ENCODE data around the gene NCAPD2.
"Not testable (repeated sequence)": the region's sequence is repeated elsewhere in the genome, so short reads cannot be mapped to it uniquely, and the experiment has no call there.

NCAPD2 gene

DNA sequence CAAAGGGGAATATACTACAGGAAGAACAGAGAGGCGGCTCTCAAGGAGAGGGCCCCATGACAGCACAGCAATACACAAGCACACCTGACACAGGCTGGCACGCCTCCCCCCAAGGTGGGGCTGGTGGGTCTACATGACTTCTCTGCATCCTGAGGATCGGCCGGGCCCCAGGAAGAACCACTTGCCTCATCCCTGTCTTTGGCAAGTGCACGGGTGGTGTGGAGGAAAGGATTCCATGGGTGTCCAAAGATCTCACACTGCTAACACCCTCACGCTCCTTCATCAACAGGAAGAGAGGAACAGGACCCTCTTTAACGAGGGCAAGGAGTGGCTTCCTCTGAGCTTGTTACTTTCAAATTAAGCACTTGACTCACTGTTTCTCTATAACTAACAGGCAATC lies 30.7 kb upstream of the NCAPD2 start:
- DNase-seq (ENCODE audit: low read depth): no peak

DNA sequence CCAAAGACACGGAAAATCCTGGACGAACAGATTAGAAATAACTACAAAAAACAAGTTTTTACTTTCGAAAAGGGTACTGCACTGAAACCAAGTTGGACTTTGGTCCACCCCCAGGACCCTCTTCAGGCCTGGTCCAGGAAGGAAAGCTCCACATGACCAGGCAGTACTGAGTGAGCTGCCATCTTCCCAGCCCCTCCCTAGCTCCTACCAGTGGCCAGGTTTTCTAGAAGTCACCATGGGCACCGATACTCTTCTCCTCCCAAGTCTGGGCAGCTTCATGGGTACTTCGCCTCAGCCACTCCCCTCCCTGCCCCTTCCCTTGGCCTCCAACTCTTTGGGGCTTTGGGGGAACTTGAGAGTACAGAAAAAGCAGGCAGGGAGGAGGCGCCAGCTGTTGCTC lies 30.0 kb upstream of the NCAPD2 start:
- no peak for DNase-seq (ENCODE audit: low read depth)

DNA sequence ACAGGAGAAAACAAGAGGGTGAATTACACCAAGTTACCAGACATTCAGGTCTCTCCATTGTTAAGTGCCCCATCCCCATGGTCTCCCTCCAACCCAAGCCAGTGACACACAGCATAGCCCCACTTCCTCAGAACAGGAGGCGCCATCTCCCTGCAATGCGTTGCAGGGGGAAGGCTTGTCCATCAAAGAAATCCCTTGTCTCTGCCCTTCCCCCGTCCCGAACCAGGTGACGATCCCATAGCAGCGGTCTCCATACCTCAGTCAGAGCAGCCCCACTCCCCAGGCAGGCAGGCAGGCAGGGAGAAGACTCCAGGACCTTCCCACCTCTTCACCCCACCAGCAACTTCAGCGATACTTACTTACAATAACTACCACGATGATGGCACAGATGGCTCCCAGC lies 29.4 kb upstream of the NCAPD2 start:
- DNase-seq (ENCODE audit: low read depth): no peak

DNA sequence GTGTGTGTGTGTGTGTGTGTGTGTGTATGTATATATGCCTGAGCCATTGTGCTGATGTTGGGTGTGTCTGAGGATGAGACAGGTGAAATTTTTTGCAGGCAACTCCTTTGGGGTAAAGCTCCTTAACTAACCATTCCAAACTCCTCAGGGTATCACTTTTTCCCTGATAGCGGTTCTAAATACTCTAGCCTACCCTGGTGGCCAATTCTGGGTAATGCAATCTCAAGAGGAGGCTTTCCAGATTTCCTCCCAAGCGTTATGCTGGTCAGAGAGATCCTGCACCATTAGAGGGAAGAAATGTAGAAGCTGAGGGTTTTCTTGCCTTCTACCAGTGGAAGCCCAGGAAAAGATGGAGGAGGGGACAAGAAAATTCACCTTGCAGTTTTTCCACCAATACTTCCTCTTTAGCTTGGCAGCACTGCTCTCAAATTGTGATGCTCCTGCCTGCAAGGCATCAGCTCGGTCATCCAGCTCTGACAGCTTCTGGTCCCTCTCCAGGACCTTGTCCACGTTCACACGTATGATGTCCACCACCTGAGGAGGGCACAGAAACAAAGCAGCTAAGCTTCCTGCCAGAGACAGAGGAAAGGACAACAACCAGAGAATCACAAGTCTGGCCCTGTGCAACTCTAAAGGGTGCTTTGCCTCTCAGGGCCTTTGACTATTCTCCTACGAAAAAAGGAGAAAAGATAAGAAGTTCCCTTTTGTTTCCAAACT lies 28.3 kb upstream of the NCAPD2 start:
- no peak for DNase-seq (ENCODE audit: low read depth)

DNA sequence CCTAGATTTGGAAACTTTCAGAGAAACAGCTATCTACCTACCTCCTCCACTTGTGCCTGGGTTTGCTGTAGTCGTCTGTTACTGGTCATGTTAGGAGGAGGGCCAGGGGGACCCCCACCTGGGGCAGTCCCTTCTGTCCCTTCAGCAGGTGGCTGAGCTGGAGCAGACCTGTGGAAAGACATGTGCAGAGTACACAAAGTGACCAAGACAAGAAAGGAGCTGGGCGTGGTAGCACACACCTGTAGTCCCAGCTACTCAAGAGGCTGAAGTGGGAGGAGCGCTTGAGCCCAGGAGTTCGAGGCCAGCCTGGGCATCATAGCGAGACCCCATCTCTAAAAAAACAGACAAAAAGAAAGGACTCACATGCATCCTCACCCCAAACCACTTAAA lies 27.7 kb upstream of the NCAPD2 start:
- DNase-seq (ENCODE audit: low read depth): no peak

DNA sequence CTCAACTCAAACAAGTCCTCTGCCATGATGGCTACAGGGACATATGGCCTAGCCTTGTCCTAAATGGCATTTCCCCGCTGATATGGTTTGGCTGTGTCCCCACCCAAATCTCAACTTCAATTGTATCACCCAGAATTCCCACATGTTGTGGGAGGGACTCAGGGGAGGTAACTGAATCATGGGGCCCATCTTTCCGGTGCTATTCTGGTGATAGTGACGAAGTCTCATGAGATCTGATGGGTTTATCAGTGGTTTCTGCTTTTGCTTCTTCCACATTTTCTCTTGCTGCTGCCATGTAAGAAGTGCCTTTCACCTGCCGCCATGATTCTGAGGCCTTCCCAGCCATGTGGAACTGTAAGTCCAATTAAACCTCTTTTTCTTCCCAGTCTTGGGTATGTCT lies 27.2 kb upstream of the NCAPD2 start:
- DNase-seq (ENCODE audit: low read depth): not testable (repeated sequence)

DNA sequence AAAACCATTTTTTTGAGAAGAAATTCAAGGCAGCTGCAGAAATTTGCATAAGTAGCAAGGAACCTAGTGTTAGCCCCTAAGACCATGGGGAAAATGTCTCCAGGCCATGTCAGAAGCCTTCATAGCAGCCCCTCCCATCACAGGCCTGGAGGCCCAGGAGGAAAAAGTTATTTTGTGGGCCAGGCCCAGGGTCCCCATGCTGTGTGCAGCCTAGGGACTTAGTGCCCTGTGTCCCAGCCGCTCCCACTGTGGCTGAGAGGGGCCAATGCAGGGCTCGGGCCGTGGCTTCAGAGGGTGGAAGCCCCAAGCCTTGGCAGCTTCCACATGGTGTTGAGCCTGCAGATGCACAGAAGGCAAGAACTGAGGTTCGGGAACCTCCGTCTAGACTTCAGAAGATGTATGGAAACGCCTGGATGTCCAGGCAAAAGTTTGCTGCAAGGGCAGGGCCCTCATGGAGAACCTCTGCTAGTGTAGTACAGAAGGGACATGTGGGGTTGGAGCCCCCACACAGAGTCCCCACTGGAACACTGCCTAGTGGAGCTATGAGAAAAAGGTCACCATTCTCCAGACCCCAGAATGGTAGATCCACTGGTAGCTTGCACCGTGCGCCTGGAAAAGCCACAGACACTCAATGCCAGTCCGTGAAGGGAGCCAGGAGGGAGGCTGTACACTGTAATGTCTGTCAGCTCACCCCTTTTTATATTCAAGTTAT lies 26.2 kb upstream of the NCAPD2 start:
- not testable (repeated sequence) for DNase-seq (ENCODE audit: low read depth)

DNA sequence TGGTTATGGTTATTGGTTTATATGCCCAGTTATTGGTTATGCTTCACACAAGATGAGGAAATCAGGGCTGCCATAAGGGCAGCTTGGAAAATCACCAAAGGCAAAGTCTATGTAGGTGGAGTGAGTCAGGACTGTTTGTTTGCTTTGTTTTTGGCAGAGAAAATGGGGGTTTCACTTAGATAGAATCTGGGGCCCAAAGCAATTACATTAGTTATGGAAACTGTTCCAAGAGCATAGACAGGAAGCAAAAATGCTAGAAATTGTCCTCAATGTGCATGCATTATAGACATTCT lies 25.7 kb upstream of the NCAPD2 start:
- no peak for DNase-seq (ENCODE audit: low read depth)

DNA sequence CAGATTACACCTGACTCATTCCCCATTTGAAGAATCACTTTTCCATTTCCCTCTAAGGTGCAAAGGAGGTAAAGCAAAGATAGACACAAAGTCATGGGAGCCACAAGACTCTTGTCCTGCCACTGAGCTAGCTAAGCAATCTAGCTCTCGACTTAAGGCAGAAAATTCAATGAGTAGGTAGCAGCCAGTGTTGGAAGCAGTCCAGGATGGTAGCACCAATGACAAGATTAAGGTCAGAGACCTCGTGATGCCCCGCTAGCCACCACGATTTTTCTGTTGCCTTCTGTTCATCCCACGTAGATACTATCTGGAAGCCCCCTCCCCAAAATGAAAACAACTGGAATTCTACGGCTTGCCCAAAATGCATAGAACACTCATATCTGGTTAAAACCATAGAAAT lies 24.8 kb upstream of the NCAPD2 start:
- no peak for DNase-seq (ENCODE audit: low read depth)

DNA sequence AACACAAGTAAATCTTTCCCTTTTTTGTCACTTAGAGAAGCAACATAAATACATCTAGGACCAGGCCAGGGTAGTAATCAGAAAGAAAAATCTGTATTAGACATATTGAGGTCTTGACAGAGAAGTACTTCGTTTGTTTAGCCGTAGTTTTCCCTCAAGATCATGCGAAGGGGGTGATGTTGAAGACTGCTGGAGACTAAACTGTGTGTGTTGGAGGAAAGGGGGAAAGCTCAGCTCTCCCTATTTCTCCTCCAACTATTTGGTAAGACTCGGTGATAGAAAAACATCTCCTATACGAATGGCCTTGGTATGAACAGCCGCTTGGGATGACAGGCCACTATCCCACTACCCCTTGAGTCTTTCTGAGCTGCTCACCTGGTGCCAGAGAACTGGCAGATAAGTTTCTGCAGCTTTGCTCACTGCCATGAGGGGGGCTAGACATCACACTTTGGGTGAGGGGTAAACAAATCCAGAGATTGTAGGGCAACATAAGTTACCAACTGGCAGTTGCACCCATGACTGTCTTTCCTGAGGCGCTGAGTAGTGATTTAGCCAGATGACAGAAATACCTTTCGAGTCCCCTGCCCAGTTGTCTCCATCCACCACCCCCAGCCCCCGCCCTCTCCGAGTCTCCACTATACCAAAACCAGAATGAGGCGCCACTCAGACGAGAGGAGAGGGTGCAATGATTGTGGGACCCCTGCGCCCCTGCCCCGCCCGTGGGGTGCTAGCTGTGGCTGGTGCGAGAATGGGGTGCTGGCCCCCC lies 24.1 kb upstream of the NCAPD2 start:
- DNase-seq (ENCODE audit: low read depth): no peak

DNA sequence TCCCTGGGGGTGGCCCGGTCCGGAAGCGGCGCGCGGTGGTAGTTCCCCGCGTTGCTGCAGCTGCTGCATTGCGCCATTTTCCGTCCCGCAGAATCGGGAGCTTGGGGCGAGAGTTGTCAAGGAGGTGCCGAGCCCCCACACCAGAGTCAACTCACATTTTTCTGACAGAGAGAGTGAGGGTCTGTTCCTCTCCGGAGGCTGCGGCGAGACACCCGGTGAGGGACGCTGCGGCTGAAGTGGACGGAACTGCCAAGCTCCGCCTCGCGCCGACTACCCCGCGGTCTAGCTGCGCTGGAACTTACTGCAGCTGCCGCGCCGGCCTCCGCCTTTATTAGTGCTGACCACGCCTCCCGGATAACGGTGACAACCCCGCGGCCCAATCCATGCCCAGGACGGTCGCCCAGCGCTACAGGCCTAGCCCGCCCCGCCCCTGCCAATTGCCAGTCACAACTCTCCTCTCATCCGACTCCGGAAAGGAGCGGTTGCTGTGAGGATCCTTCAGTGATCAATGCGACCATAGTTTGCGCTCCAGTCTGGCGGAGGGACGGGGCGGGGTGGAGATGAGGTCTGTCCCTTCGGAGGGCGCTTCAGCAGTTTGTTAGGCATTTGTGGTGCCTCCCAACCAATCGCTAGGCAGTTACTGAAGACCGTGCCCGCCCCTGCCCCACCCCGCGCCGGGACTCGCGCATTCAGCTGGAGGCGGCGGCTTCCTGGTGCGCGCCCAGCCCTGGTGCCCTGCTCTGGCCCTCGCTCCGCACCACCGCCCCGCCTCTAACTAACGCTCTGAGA lies 23.3 kb upstream of the NCAPD2 start, which contains the start of gene VAMP1:
TSS of gene VAMP1 (minus strand) at position 303 of the 789 bp plus-strand sequence. CDS start at position 157, 146 bp downstream.
- DNase-seq (ENCODE audit: low read depth): peak; percentile 97

DNA sequence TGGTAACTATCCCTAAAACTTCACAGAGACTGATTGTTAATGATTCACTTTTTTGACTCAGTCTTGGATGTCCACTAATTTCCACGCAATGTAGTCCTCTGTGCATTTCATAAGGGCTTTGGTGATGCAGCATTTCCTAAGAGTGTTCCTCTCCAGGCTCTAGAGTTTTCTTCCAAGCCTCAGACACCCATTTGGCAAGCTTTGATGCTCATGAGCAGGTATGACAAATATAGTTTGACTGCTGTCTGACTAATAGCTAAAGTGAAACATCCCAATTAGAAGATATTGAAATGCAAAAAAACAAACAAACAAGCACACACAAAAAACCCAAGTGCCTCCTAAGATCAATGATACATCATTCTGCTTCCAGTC lies 21.9 kb upstream of the NCAPD2 start:
- no peak for DNase-seq (ENCODE audit: low read depth)

DNA sequence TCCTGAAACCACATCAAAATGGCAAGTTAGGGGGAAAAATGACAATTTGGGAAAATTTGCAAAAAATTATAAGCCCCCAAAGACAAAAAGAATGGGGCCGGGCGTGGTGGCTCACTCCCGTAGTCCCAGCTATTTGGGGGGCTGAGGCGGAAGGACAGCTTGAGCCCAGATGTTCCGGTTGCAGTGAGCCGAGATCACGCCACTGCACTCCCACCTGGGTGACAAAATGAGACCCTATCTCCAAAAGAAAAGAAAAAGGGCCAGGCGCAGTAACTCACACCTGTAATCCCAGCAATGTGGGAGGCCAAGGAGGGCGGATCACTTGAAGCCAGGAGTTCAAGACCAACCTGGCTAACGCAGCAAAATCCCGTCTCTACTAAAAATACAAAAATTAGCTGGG lies 21.4 kb upstream of the NCAPD2 start:
- no peak for DNase-seq (ENCODE audit: low read depth)

DNA sequence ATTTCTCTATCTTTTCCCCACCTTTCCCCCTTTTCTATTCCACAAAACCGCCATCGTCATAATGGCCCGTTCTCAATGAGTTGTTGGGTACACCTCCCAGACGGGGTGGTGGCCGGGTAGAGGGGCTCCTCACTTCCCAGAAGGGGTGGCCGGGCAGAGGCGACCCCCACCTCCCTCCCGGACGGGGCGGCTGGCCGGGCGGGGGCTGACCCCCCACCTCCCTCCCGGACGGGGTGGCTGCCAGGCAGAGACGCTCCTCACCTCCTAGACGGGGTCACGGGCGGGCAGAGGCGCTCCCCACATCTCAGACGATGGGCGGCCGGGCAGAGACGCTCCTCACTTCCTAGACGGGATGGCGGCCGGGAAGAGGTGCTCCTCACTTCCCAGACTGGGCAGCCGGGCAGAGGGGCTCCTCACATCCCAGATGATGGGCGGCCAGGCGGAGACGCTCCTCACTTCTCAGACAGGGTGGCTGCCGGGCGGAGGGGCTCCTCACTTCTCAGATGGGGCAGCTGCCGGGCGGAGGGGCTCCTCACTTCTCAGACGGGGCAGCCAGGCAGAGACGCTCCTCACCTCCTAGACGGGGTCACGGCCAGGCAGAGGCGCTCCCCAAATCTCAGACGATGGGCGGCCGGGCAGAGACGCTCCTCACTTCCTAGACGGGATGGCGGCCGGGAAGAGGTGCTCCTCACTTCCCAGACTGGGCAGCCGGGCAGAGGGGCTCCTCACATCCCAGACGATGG lies 18.5 kb upstream of the NCAPD2 start:
- not testable (repeated sequence) for DNase-seq (ENCODE audit: low read depth)

DNA sequence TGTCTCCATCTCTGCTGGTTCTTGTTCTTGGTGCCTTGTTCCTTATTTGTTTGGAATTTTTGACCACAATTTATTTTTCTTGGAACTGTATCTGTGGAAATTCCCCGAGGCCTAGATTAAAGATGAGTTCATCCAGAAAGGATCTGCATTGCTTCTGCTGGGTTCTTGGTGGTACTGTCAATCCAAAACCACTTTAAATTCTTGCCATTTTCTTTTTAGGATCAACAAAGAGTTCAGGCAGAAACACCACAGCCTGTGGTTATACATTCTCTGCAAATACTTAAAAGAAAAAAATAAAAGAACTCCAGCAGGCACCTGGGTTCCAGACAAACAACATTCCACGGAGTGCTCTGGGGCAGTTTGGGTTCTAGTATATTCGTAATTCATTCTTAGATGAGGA lies 17.4 kb upstream of the NCAPD2 start:
- DNase-seq (ENCODE audit: low read depth): no peak

DNA sequence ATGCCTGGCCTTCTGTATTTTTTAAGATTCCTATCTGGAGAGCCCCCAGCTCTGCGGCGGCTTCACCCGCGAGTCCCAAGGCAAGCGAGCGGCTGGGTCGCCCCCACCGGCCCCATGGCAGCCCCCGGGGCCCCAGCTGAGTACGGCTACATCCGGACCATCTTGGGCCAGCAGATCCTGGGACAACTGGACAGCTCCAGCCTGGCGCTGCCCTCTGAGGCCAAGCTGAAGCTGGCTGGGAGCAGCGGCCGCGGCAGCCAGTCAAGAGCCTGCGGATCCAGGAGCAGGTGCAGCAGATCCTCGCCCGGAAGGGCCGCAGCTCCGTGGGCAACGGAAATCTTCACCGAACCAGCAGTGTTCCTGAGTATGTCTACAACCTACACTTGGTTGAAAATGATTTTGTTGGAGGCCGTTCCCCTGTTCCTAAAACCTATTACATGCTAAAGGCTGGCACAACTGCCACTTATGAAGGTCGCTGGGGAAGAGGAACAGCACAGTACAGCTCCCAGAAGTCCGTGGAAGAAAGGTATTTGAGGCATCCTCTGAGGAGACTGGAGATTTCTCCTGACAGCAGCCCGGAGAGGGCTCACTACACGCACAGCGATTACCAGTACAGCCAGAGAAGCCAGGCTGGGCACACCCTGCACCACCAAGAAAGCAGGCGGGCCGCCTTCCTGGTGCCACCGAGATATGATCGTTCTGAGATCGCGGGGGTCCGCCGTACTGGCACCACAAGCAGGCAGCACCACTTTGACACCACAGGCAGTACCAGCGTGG lies 16.1 kb upstream of the NCAPD2 start:
- DNase-seq (ENCODE audit: low read depth): not testable (repeated sequence)

DNA sequence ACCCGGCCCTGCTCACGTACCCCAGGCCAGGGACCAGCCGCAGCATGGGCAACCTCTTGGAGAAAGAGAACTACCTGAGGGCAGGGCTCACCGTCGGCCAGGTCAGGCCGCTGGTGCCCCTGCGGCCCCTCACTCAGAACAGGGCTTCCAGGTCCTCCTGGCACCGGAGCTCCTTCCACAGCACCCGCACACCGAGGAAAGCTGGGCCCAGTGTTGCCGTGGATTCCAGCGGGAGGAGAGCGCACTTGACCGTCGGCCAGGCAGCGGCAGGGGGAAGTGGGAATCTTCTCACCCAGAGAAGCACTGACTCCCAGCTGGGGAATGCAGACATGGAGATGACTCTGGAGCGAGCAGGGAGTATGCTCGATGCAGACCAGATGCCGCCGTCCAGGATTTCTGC lies 15.5 kb upstream of the NCAPD2 start:
- DNase-seq (ENCODE audit: low read depth): no peak

DNA sequence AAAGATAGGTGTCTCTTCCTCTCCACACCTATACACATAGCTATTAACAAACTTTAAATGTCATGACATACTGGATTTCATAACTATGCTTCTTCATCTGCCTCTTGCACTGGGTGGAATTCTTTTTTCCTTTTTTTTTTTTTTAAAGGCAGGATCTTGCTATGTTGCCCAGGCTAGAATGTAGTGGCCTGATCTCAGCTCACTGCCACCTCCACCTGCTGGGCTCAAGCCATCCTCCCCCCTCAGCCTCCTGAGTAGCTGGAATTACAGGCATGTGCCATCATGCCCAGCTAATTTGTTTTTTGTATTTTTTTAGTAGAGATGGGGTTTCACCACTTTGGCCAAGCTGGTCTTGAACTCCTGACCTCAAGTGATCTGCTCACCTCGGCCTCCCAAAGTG lies 5.7 kb upstream of the NCAPD2 start:
- DNase-seq (ENCODE audit: low read depth): no peak

DNA sequence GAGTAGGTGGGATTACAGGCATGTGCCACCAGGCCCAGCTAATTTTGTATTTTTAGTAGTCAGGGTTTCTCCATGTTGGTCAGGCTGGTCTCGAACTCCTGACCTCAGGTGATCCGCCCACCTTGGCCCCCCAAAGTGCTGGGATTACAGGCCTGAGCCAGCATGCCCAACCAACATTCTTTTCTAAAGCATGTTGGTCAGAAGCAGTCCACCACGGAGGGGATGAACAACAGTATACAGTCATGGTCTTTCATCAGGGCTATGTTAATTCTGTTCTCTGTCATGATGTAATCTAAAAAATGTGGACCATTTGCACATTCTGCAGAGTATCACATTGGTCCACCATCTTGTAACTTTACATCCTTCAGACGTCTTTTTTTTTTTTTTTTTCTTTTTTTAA lies 4.5 kb upstream of the NCAPD2 start:
- no peak for DNase-seq (ENCODE audit: low read depth)

DNA sequence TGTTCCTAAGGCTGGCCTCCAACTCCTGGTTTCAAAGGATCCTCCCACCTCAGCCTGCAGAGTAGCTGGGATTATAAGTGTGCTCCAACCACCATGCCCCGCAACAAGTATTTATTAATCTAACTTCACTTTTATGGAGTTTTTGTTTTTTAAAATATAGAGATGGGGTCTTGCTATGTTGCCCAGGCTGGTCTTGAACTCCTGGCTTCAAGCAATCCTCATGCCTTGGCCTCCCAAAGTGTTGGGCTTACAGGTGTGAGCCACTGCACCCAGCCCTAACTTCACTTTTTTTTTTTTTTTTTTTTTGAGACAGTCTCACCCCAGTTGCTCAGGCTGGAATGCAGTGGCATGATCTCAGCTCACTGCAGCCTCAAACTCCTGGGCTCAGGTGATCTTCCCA lies 3.2 kb upstream of the NCAPD2 start:
- DNase-seq (ENCODE audit: low read depth): not testable (repeated sequence)
